Measurements from ENCODE around the gene C6orf47.

Gene C6orf47

DNA sequence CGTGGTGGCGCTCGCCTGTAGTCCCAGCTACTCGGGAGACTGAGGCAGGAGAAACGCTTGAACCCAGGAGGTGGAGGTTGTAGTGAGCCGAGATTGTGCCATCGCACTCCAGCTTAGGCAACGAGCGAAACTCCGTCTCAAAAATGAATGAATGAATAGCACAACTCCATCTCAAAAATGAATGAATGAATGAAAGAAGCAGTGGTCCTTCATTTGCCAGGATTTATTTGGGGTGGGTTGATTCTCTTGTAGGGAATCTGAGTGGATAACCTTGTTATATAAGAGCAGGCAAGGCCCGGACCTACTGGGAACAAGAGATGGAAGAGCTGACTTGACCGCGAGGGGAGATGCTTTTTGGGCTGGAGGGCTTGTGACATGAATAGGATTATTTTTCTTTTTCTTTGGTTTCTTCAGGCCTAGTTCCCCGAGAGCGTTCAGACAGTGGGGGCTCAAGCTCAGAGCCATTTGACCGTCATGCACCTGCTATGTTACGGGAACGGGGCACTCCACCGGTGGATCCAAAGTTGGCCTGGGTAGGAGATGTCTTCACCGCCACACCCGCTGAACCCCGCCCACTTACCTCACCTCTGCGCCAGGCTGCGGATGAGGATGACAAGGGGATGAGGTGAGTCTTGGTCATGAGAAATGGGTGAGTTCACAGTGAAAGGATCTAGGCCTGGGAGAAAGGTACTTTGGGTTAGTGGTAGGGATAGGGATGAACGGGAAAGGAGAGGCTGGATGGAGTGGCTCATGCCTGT, 30.2 kb downstream of the C6orf47 start:
- Histone ChIP-seq H3K4me3 (no peak overlapping the region), H3K36me3 (peaks cover 100% of the 10 kb centered on the region)

DNA sequence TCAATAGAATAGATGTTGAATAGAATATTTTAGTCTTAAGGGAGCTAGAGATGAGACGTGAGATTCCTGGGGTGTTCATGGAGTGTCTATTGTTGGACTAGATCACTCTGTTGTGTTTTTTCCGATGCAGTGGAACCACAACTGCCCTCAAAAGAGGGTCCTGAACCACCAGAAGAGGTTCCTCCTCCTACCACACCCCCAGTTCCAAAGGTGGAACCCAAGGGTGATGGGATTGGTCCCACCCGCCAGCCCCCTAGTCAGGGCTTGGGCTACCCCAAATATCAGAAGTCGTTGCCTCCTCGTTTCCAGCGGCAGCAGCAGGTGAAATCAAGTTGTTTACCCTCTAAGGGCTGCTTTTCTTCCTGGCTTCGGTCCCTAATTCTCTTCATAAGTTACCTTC, 31.6 kb downstream of the C6orf47 start:
- H3K4me1 ChIP-seq = no peaks in the 10 kb centered on the region
- peaks cover 100% of the 10 kb centered on the region for H4K20me1 ChIP-seq
- H3K9ac ChIP-seq = no peak overlapping the region
- H3K4me2 ChIP-seq = no peak overlapping the region
- no peak overlapping the region for H3K27ac ChIP-seq
- no peak overlapping the region for H3K4me3 ChIP-seq
- TF ChIP-seq Cebpa-rat (IDR thresholded peaks at IDR 0.05) = no peak
- no peaks in the 10 kb centered on the region for H3K27me3 ChIP-seq
- no peaks in the 10 kb centered on the region for H3K9me3 ChIP-seq
- H3K36me3 ChIP-seq = peaks cover 100% of the 10 kb centered on the region

More for the DNA sequence above, 30.2 kb downstream of the C6orf47 start:
- Histone ChIP-seq H3K9me3 (no peaks in the 10 kb centered on the region), H3K27me3 (no peaks in the 10 kb centered on the region), H4K20me1 (peaks cover 100% of the 10 kb centered on the region), H3K4me1 (no peaks in the 10 kb centered on the region), H3K9ac (no peak overlapping the region), H3K4me2 (no peak overlapping the region), H3K27ac (no peak overlapping the region)
- TF ChIP-seq Cebpa-rat (IDR thresholded peaks at IDR 0.05) = no peak

DNA sequence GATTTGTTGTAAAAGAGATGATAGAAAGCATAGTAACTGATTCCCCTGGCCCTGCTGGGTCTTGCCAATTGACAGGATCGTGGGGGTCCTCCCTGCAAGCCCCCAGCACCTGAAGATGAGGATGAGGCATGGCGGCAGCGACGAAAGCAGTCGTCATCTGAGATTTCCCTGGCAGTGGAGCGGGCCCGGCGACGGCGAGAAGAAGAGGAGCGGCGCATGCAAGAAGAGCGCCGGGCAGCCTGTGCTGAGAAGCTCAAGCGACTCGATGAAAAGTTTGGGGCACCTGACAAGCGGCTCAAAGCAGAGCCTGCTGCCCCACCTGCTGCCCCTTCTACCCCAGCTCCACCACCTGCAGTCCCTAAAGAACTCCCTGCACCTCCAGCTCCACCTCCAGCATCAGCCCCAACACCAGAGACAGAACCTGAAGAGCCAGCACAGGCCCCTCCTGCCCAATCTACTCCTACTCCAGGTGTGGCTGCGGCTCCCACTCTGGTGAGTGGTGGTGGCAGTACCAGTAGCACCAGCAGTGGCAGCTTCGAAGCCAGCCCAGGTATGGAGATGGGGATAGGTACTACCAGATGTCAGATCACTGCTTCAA, 32.8 kb downstream of the C6orf47 start:
- Histone ChIP-seq H3K9me3 (no peaks in the 10 kb centered on the region), H3K4me1 (peaks cover 6% of the 10 kb centered on the region), H4K20me1 (peaks cover 100% of the 10 kb centered on the region), H3K27me3 (no peaks in the 10 kb centered on the region), H3K36me3 (peaks cover 100% of the 10 kb centered on the region), H3K27ac (no peak overlapping the region), H3K9ac (no peak overlapping the region), H3K4me3 (no peak overlapping the region), H3K4me2 (no peak overlapping the region)
- TF ChIP-seq Cebpa-rat (IDR thresholded peaks at IDR 0.05) = no peak

DNA sequence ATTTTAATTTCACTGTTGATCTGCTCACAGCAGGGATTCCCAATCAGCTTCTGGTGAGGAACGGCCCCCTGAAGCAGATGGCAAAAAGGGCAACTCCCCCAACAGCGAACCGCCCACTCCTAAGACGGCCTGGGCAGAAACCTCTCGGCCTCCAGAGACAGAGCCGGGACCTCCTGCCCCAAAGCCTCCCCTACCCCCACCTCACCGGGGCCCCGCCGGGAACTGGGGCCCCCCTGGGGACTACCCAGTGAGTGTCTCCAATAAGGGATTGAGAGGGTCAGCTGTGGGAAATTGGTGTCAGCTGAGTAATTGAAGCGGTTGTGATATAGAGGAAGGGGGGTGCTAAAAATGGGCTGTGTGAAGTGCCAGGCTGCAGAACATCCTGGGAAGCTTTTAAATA, 33.6 kb downstream of the C6orf47 start:
- no peak for TF ChIP-seq Cebpa-rat (IDR thresholded peaks at IDR 0.05)
- Histone ChIP-seq H3K9ac (no peak overlapping the region), H3K4me2 (no peak overlapping the region)

DNA sequence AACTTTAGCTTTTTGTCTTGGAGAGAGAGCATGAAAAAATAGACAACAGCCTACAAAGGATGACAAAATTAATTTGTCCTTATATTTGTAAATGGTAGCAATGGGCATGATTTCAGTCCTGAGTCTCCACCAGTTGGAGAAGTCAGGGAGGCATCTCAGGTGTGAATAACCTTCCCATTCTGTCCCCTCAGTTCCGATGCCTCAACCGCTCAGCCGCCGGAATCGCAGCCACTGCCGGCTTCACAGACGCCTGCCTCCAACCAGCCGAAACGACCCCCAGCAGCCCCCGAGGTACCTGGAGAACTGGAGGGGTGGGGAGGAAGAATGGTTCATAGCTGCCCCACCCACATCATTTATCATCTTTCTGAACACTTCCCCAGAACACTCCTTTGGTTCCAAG, 36.5 kb downstream of the C6orf47 start:
- Histone ChIP-seq H3K4me2 (no peak overlapping the region), H4K20me1 (peaks cover 82% of the 10 kb centered on the region), H3K4me3 (no peak overlapping the region), H3K27ac (no peak overlapping the region), H3K9ac (no peak overlapping the region), H3K27me3 (no peaks in the 10 kb centered on the region), H3K36me3 (peaks cover 76% of the 10 kb centered on the region), H3K9me3 (no peaks in the 10 kb centered on the region), H3K4me1 (peaks cover 20% of the 10 kb centered on the region)
- TF ChIP-seq Cebpa-rat (IDR thresholded peaks at IDR 0.05) = no peak

More for the DNA sequence above, 33.6 kb downstream of the C6orf47 start:
- no peak overlapping the region for H3K27ac ChIP-seq
- peaks cover 100% of the 10 kb centered on the region for H3K36me3 ChIP-seq
- peaks cover 14% of the 10 kb centered on the region for H3K4me1 ChIP-seq
- H3K4me3 ChIP-seq = no peak overlapping the region
- peaks cover 100% of the 10 kb centered on the region for H4K20me1 ChIP-seq
- no peaks in the 10 kb centered on the region for H3K27me3 ChIP-seq
- H3K9me3 ChIP-seq = no peaks in the 10 kb centered on the region

DNA sequence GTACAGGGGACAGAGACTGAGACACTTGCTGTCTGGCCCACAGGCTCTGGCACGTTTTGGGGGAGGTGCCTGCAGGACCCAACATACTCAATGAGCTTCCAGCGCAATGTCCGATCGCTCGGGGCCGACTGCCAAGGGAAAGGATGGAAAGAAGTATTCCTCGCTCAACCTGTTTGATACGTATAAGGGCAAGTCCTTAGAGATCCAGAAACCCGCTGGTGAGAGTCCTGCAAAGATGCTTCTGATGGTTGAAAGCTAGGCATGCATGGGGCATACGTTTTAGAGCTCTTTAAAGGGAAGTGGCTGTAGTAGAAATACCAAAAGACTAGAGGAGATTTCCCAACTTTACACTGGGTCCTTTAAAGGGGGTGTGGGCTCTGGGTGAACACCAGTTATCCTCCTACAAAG, 37.9 kb downstream of the C6orf47 start:
- Histone ChIP-seq H3K4me2 (peak overlapping the region; percentile 98), H3K27me3 (no peaks in the 10 kb centered on the region), H3K4me3 (peak overlapping the region; percentile 98), H3K9me3 (no peaks in the 10 kb centered on the region), H3K27ac (no peak overlapping the region), H3K4me1 (peaks cover 20% of the 10 kb centered on the region), H3K9ac (peak overlapping the region; percentile 99), H3K36me3 (peaks cover 62% of the 10 kb centered on the region), H4K20me1 (peaks cover 68% of the 10 kb centered on the region)
- TF ChIP-seq Cebpa-rat (IDR thresholded peaks at IDR 0.05) = no peak

DNA sequence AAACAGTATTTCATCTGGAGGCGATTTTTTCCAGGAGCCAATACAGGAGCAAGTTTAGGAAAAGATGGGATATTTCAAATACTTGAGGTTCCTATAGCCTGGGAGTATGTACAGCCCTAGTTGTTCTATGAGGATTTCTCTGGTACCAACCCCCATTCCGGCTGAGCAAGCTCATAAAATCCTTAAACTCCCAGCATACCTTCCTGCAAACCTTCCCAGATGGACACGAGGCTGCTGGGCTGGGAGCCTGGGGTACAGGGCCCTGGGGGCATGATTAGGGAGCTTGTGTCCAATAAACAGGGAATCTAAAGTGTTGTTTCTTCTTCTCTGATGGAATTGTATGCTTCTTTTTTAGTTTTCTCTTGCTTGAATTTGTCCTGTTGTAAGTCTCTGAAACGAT, 38.6 kb downstream of the C6orf47 start:
- peaks cover 55% of the 10 kb centered on the region for H3K36me3 ChIP-seq
- H3K27ac ChIP-seq = peak overlapping the region; percentile 99
- no peaks in the 10 kb centered on the region for H3K9me3 ChIP-seq
- H4K20me1 ChIP-seq = peaks cover 61% of the 10 kb centered on the region
- peak overlapping the region; percentile 98 for H3K4me2 ChIP-seq
- peaks cover 20% of the 10 kb centered on the region for H3K4me1 ChIP-seq
- peak overlapping the region; percentile 99 for H3K9ac ChIP-seq
- TF ChIP-seq Cebpa-rat (IDR thresholded peaks at IDR 0.05) = no peak
- H3K4me3 ChIP-seq = peak overlapping the region; percentile 98
- H3K27me3 ChIP-seq = no peaks in the 10 kb centered on the region

DNA sequence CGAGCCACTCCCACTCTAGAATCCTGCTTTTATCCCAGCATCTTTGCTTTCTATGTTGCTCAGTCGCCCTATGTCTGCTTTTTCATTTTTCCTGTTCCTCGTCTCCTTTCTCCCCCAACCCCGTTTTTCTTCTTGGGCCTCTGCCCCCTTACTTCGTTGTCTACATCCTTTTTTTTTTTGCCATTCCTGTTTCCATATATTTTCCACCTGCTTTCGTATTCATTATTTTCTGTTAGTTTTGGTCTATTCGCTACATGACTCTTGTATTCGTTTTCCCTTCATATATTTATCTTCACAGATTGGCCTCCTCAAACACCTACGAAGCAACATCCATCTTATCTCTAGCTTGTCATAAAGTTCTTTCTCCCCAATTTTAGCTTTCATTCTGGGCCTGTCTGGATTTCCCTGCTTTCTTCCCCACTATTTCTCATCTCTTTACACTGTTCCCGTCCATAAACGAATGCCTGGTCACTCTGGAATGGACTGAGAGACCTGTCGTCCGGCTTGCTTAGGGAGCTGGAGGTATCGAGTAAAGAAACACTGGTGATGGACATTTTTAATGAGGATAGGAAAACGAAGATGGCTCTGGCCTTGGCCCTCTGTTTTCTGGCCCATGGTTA, 39.1 kb downstream of the C6orf47 start:
- Histone ChIP-seq H3K27me3 (no peaks in the 10 kb centered on the region), H3K9ac (peak overlapping the region; percentile 99), H3K9me3 (no peaks in the 10 kb centered on the region), H3K4me1 (peaks cover 22% of the 10 kb centered on the region), H3K36me3 (peaks cover 49% of the 10 kb centered on the region), H3K27ac (peak overlapping the region; percentile 99), H3K4me2 (peak overlapping the region; percentile 98), H4K20me1 (peaks cover 55% of the 10 kb centered on the region), H3K4me3 (peak overlapping the region; percentile 98)
- TF ChIP-seq Cebpa-rat (IDR thresholded peaks at IDR 0.05) = no peak

DNA sequence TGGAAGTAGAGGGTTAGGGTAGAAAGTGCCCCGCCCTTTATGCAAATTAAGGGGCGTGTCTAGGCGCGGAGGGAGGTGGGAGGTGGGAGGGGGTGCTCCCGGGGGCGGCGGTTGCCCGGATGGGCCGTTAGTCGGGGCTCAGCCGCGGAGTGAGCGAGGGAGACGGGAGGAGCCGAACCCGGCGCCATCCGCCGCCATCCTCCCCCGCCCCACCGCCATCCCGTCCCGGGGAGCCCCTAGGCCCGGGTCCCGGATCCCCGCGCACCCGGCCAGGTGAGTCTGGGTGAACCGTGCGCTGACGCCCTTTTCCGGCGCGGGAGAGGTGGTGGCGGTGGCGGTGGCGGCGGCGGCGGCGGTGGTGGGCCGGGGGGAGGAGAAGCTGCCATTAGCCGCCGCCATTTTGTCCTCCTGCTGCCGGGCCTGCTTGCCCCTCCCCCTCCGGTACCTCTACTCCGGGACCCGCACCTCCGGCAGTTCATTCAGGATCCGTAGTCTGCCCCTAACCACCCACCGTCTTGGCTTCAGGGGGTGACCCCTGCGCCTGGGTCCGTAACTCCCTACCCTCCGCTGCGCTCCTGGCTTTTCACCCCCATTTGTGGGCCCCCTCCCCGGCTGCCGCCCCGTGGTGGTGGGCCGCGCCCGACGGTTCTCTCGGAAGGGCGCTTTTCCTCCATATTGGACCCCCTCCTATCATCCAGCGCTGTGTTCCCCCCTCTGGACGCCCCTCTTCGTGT, 39.8 kb downstream of the C6orf47 start, which contains the start of gene PRRC2A:
PRRC2A (plus strand) TSS at position 130 of the 734 bp plus-strand sequence. CDS start 2,075 bp downstream, outside the sequence.
- TF ChIP-seq Cebpa-rat (IDR thresholded peaks at IDR 0.05) = no peak
- H3K9me3 ChIP-seq = no peaks in the 10 kb centered on the region
- H3K27me3 ChIP-seq = no peaks in the 10 kb centered on the region
- H3K27ac ChIP-seq = peak within 1 kb of the TSS; percentile 99
- H3K4me1 ChIP-seq = peaks cover 29% of the 10 kb centered on the region
- H4K20me1 ChIP-seq = peaks cover 49% of the 10 kb centered on the region
- peak within 1 kb of the TSS; percentile 99 for H3K9ac ChIP-seq
- peaks cover 43% of the 10 kb centered on the region for H3K36me3 ChIP-seq
- H3K4me2 ChIP-seq = peak within 1 kb of the TSS; percentile 98
- peak within 1 kb of the TSS; percentile 98 for H3K4me3 ChIP-seq

Measured in BLaER1 (cell line).